Uterus (tissue), 2 donors: Measurements from ENCODE around the gene GALNT13.

Source experiments
- CTCF ChIP-seq, 4 experiments: fragments of 200-600 bp in 2 of 4; fragments of 450-650 bp in 2 of 4; sonication (generic) in 2 of 4; IDR thresholded peaks; one replicate each; pipeline ENCODE4 v1.5.1; 2016 to 2019; ENCODE audit warnings: antibody characterized with exemption in 4 of 4, mild to moderate bottlenecking in 2 of 4, moderate library complexity in 1 of 4
- POLR2A ChIP-seq, 2 donors: fragments of 450-650 bp; IDR thresholded peaks; one replicate each; pipeline ENCODE4 v1.6.1; 2016; ENCODE audit warnings: antibody characterized with exemption in 2 of 2, mild to moderate bottlenecking in 1 of 2, moderate library complexity in 1 of 2

- TF ChIP-seq CTCF (IDR thresholded peaks at IDR 0.05) (no peak), POLR2A (IDR thresholded peaks at IDR 0.05) (no peak)
Measured at GRCh38 chr2:154455866-154456265, 584.1 kb downstream of the GALNT13 start.
